Measurements from ENCODE around the gene TMEM125. TPM values are rescaled to one million over a fixed set of nuclear protein-coding genes. Genes with fewer than 3 reads are reported as not detected.

Gene TMEM125
- total and polyA plus RNA-seq, 2 of the 4 experiments (the other 2 are of a cell fraction), result under 0.01 to 0.03 TPM

GRCh38 chr1:43246466-43247213, 23.1 kb upstream of the TMEM125 start:
- intact Hi-C loops (cut with micrococcal nuclease) (no loop called here), in situ Hi-C loops (cut with MboI; ENCODE audit: low sequenced_read_pairs) (no loop called here)
- WGBS, 2 experiments (ENCODE audit: extremely low coverage in 2 of 2, insufficient read length in 1 of 2), result no CpG with 5 or more reads among the region's 4 CpGs

More at GRCh38 chr1:43246466-43247213, 23.1 kb upstream of the TMEM125 start:
- H3K4me1 ChIP-seq (ENCODE audit: control insufficient read depth, insufficient read depth, low read length), result no peaks in the 10 kb centered on the region
- H3K27ac ChIP-seq (ENCODE audit: insufficient read depth, low read length), result no peak overlapping the region
- peaks cover 8% of the 10 kb centered on the region for H3K27me3 ChIP-seq (ENCODE audit: control insufficient read depth, insufficient read depth, low read length)
- no peak overlapping the region for H2BK120ac ChIP-seq (ENCODE audit: low read depth, low read length)
- dilution Hi-C loops (cut with HindIII; ENCODE audit: low sequenced_read_pairs, unreplicated experiment), result no loop called here
- CTCF ChIA-PET, result no interaction called here
- no peak overlapping the region for H3K4ac ChIP-seq (ENCODE audit: low read depth, low read length)
- no TSS peak for BruUV-seq (replicated peaks)
- no peaks in the 10 kb centered on the region for H4K20me1 ChIP-seq (ENCODE audit: insufficient read depth, low read length)
- no peak overlapping the region for H2AK9ac ChIP-seq (replicated peaks; ENCODE audit: low read depth, low read length, poor library complexity)
- H3K23ac ChIP-seq (ENCODE audit: low read depth, low read length), result no peak overlapping the region
- ATAC-seq (ENCODE audit: low read depth) (no peak), DNase-seq (no peak)
- POLR2A ChIA-PET (ENCODE audit: unreplicated experiment), result no interaction called here
- H4K5ac ChIP-seq (ENCODE audit: low read depth, low read length), result no peak overlapping the region
- no peak overlapping the region for H2BK5ac ChIP-seq (ENCODE audit: low read depth, low read length, poor library complexity, severe bottlenecking)
- no peak overlapping the region for H2AK5ac ChIP-seq (ENCODE audit: low read depth, low read length)
- H2AFZ ChIP-seq (replicated peaks; ENCODE audit: low read length, poor library complexity), result no peak overlapping the region
- no peak overlapping the region for H4K8ac ChIP-seq (ENCODE audit: low read depth in 2 of 2, low read length in 2 of 2)
- no peaks in the 10 kb centered on the region for H3K9me1 ChIP-seq (ENCODE audit: insufficient read depth, low read length)
- peaks cover 9% of the 10 kb centered on the region for H3K9me3 ChIP-seq (ENCODE audit: control insufficient read depth, insufficient read depth, low read length)
- TF ChIP-seq MAZ (IDR thresholded peaks at IDR 0.05; ENCODE audit: borderline replicate concordance, low read depth, low read length) (no peak), MAFK (IDR thresholded peaks at IDR 0.05; ENCODE audit: low read depth, low read length) (no peak), RCOR1 (IDR thresholded peaks at IDR 0.05; ENCODE audit: insufficient replicate concordance, low read length) (no peak), RAD21 (IDR thresholded peaks at IDR 0.05; ENCODE audit: low read length) (no peak), ELK1 (IDR thresholded peaks at IDR 0.05; ENCODE audit: borderline replicate concordance, low read depth, low read length) (no peak), RFX5 (IDR thresholded peaks at IDR 0.05; ENCODE audit: low read depth, low read length) (no peak)
- no peak overlapping the region for H3K56ac ChIP-seq (ENCODE audit: extremely low read depth, insufficient read depth, low read length)
- H2BK15ac ChIP-seq (ENCODE audit: low read depth, low read length), result no peak overlapping the region
- H3K14ac ChIP-seq (replicated peaks; ENCODE audit: low read depth, low read length), result no peak overlapping the region
- no peaks in the 10 kb centered on the region for H3K36me3 ChIP-seq (ENCODE audit: control insufficient read depth, insufficient read depth, low read length)
- no peak overlapping the region for H3K4me3 ChIP-seq (ENCODE audit: insufficient read depth, low read depth, low read length)
- no peak overlapping the region for H3K9ac ChIP-seq (ENCODE audit: low read depth, low read length)
- no peak overlapping the region for H3K4me2 ChIP-seq (ENCODE audit: low read depth, low read length)
- H3K79me1 ChIP-seq (ENCODE audit: low read depth in 1 of 2, low read length in 2 of 2), result no peaks in the 10 kb centered on the region
- H2BK20ac ChIP-seq (ENCODE audit: low read depth, low read length), result no peak overlapping the region
- no peak overlapping the region for H4K91ac ChIP-seq (ENCODE audit: insufficient read depth, low read depth, low read length)
- no peak overlapping the region for H3K18ac ChIP-seq (ENCODE audit: low read depth, low read length)

All from IMR-90 (cell line).